Fibroblast of lung (primary cell): ENCODE measurements around the gene DPP6. TPM values are rescaled to one million over a fixed set of nuclear protein-coding genes. Genes with fewer than 3 reads are reported as not detected.

Source experiments
- DNase-seq, 2 donors: peaks; one replicate each; pipeline versions ENCODE4 v3.0.0 to v3.0.0-alpha.2; 2010; ENCODE audit warnings: low read depth in 2 of 2
- H2AFZ ChIP-seq: 2 replicates; pipeline ENCODE4 v1.5.1; 2012; ENCODE audit warnings: low read length, control low read depth, inconsistent platforms
- H3K27ac ChIP-seq: 2 replicates; pipeline ENCODE4 v1.5.1; 2011; ENCODE audit warnings: low read length, control low read depth; ENCODE audit not compliant: insufficient read depth
- H3K27me3 ChIP-seq: 2 replicates; pipeline ENCODE4 v1.5.1; 2011; ENCODE audit warnings: mild to moderate bottlenecking, low read length; ENCODE audit not compliant: control insufficient read depth, insufficient read depth
- H3K36me3 ChIP-seq: 2 replicates; pipeline ENCODE4 v1.5.1; 2011; ENCODE audit warnings: low read length; ENCODE audit not compliant: control insufficient read depth, insufficient read depth
- H3K4me1 ChIP-seq: 2 replicates; pipeline ENCODE4 v1.5.1; 2011; ENCODE audit warnings: low read length; ENCODE audit not compliant: control insufficient read depth, insufficient read depth; ENCODE audit errors: extremely low read depth
- H3K4me2 ChIP-seq: 2 replicates; pipeline ENCODE4 v1.5.1; 2011; ENCODE audit warnings: low read length, control low read depth; ENCODE audit not compliant: insufficient read depth; ENCODE audit errors: extremely low read depth
- H3K4me3 ChIP-seq, 4 experiments: fragments of 200-600 bp in 1 of 4; sonication (generic) in 1 of 4; replicated peaks in 1 of 4; 2 replicates each; pipeline ENCODE4 v1.5.1; 2011 to 2016; ENCODE audit warnings: low read length in 4 of 4, low read depth in 3 of 4, mild to moderate bottlenecking in 3 of 4, control low read depth in 2 of 4, inconsistent platforms in 1 of 4, mixed read lengths in 1 of 4; ENCODE audit not compliant: insufficient read depth in 1 of 4; ENCODE audit errors: control extremely low read depth in 1 of 4
- H3K79me2 ChIP-seq: 2 replicates; pipeline ENCODE4 v1.5.1; 2012; ENCODE audit warnings: mild to moderate bottlenecking, low read length, inconsistent platforms; ENCODE audit not compliant: control insufficient read depth, insufficient read depth
- H3K9ac ChIP-seq: 2 replicates; pipeline ENCODE4 v1.5.1; 2011; ENCODE audit warnings: mild to moderate bottlenecking, low read length, control low read depth; ENCODE audit not compliant: insufficient read depth
- H3K9me3 ChIP-seq: 2 replicates; pipeline ENCODE4 v1.5.1; 2012; ENCODE audit warnings: low read depth, low read length; ENCODE audit not compliant: control insufficient read depth, insufficient read depth
- H4K20me1 ChIP-seq: 2 replicates; pipeline ENCODE4 v1.5.1; 2011; ENCODE audit warnings: low read length; ENCODE audit not compliant: control insufficient read depth, insufficient read depth; ENCODE audit errors: extremely low read depth
- EZH2 ChIP-seq: IDR thresholded peaks from 2 replicates; pipeline ENCODE4 v1.5.1; 2012; ENCODE audit warnings: low read length, control low read depth, mild to moderate bottlenecking; ENCODE audit errors: missing control alignments
- polyA plus RNA-seq, 2 donors: library from polyadenylated mRNA; depleted of rRNA in 1 of 2; stranded (reverse) in 1 of 2; unstranded in 1 of 2; fragments of >200 nt; gene quantifications; 2 replicates each; pipeline ENCODE4 v1.2.1, GENCODE V29; 2011 to 2012; ENCODE audit warnings: missing spikeins in 1 of 2
- total RNA-seq: library from RNA; depleted of rRNA; stranded (reverse); fragments of >200 nt; gene quantifications from 2 replicates; pipeline ENCODE4 v1.2.1, GENCODE V29; 2014
- TF ChIP-seq, protein P1 (sequence below), 2 donors: IDR thresholded peaks in 1 of 2; conservative IDR thresholded peaks in 1 of 2; 1 replicate in 1 of 2; 2 replicates in 1 of 2; pipeline ENCODE4 v1.5.1; 2011 to 2012; ENCODE audit warnings: low read length in 2 of 2, control low read depth in 1 of 2, inconsistent platforms in 1 of 2, low read depth in 1 of 2, mild to moderate bottlenecking in 1 of 2

The DPP6 gene
- total and polyA plus RNA-seq, 2 donors (not counting 1 experiment from before 2014, with no cell fraction given): not detected

GRCh38 chr7:154512121-154512833 is 460.1 kb downstream of the DPP6 start:
- H3K4me2 ChIP-seq: no peak overlapping the region
- H3K4me1 ChIP-seq: no peaks in the 10 kb centered on the region
- no peaks in the 10 kb centered on the region for H4K20me1 ChIP-seq
- no peak for DNase-seq
- H2AFZ ChIP-seq: no peak overlapping the region
- H3K27ac ChIP-seq: no peak overlapping the region
- no peaks in the 10 kb centered on the region for H3K36me3 ChIP-seq
- H3K27me3 ChIP-seq: no peaks in the 10 kb centered on the region
- no peak overlapping the region for H3K9ac ChIP-seq
- no peak for TF ChIP-seq EZH2
- TF ChIP-seq, protein P1, sequence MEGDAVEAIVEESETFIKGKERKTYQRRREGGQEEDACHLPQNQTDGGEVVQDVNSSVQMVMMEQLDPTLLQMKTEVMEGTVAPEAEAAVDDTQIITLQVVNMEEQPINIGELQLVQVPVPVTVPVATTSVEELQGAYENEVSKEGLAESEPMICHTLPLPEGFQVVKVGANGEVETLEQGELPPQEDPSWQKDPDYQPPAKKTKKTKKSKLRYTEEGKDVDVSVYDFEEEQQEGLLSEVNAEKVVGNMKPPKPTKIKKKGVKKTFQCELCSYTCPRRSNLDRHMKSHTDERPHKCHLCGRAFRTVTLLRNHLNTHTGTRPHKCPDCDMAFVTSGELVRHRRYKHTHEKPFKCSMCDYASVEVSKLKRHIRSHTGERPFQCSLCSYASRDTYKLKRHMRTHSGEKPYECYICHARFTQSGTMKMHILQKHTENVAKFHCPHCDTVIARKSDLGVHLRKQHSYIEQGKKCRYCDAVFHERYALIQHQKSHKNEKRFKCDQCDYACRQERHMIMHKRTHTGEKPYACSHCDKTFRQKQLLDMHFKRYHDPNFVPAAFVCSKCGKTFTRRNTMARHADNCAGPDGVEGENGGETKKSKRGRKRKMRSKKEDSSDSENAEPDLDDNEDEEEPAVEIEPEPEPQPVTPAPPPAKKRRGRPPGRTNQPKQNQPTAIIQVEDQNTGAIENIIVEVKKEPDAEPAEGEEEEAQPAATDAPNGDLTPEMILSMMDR (conservative IDR thresholded peaks at IDR 0.05 in 1 of 2, IDR thresholded peaks at IDR 0.05 in 1 of 2; ENCODE audit: low read depth in 1 of 2, low read length in 2 of 2): no peak
- no peaks in the 10 kb centered on the region for H3K9me3 ChIP-seq
- H3K79me2 ChIP-seq: no peaks in the 10 kb centered on the region
- H3K4me3 ChIP-seq: no peak overlapping the region

DNA sequence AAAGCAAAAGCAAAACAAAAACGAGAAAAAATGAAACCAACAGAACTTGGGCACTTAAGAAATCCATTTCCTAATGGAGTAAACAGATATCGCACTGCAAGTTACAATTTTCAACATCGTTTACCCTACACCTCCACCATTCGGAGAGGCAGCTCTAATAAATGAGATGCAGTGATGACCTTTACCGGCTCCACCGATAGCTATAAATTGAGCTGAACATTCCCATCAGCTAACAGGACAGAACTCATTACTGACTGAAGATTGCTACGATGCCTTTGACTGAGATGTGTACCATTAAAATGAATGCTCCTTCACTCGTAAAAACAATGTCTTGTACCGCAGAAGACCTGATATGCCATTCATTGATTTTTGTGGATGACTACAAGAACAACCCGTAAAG is 465.6 kb downstream of the DPP6 start:
- Histone ChIP-seq H3K4me1 (no peaks in the 10 kb centered on the region), H3K27me3 (no peaks in the 10 kb centered on the region)
- no peak for TF ChIP-seq EZH2
- TF ChIP-seq, protein P1 (conservative IDR thresholded peaks at IDR 0.05 in 1 of 2, IDR thresholded peaks at IDR 0.05 in 1 of 2; ENCODE audit: low read depth in 1 of 2, low read length in 2 of 2): no peak

GRCh38 chr7:154519229-154519628 is 467.0 kb downstream of the DPP6 start:
- H3K27me3 ChIP-seq: no peaks in the 10 kb centered on the region

More for the DNA sequence above, 465.6 kb downstream of the DPP6 start:
- Histone ChIP-seq H3K9ac (no peak overlapping the region), H2AFZ (no peak overlapping the region), H4K20me1 (no peaks in the 10 kb centered on the region), H3K36me3 (no peaks in the 10 kb centered on the region), H3K79me2 (no peaks in the 10 kb centered on the region), H3K27ac (no peak overlapping the region), H3K4me3 (no peak overlapping the region), H3K9me3 (no peaks in the 10 kb centered on the region), H3K4me2 (no peak overlapping the region)
- no peak for DNase-seq

More at GRCh38 chr7:154519229-154519628, 467.0 kb downstream of the DPP6 start:
- Histone ChIP-seq H3K9me3 (no peaks in the 10 kb centered on the region), H4K20me1 (no peaks in the 10 kb centered on the region), H3K9ac (no peak overlapping the region), H3K79me2 (no peaks in the 10 kb centered on the region), H3K4me3 (no peak overlapping the region), H3K4me1 (no peaks in the 10 kb centered on the region), H3K4me2 (no peak overlapping the region), H2AFZ (no peak overlapping the region), H3K36me3 (no peaks in the 10 kb centered on the region), H3K27ac (no peak overlapping the region)
- no peak for DNase-seq
- TF ChIP-seq, protein P1 (conservative IDR thresholded peaks at IDR 0.05 in 1 of 2, IDR thresholded peaks at IDR 0.05 in 1 of 2; ENCODE audit: low read depth in 1 of 2, low read length in 2 of 2): no peak
- no peak for TF ChIP-seq EZH2
